Uterus (tissue), 2 donors: ENCODE data around the gene STK17A.

ENCODE experiments used
- CTCF ChIP-seq, 4 experiments: fragments of 200-600 bp in 2 of 4; fragments of 450-650 bp in 2 of 4; sonication (generic) in 2 of 4; IDR thresholded peaks; one replicate each; pipeline ENCODE4 v1.5.1; 2016 to 2019; ENCODE audit warnings: antibody characterized with exemption in 4 of 4, mild to moderate bottlenecking in 2 of 4, moderate library complexity in 1 of 4
- POLR2A ChIP-seq, 2 donors: fragments of 450-650 bp; IDR thresholded peaks; one replicate each; pipeline ENCODE4 v1.6.1; 2016; ENCODE audit warnings: antibody characterized with exemption in 2 of 2, mild to moderate bottlenecking in 1 of 2, moderate library complexity in 1 of 2

GRCh38 chr7:43639858-43640491 is 57.1 kb downstream of the STK17A start:
- TF ChIP-seq CTCF (IDR thresholded peaks at IDR 0.05) (no peak), POLR2A (IDR thresholded peaks at IDR 0.05) (no peak)
